ENCODE measurements around the gene KLHL6. TPM values are rescaled to one million over a fixed set of nuclear protein-coding genes. Genes with fewer than 3 reads are reported as not detected.
"Not testable (repeated sequence)": the region's sequence is repeated elsewhere in the genome, so short reads cannot be mapped to it uniquely, and the experiment has no call there.

Gene KLHL6
- total RNA-seq, 1 donor from 2014 or later = not detected

- H3K27me3 Mint-ChIP-seq (ENCODE audit: unreplicated experiment) = peaks cover 32% of the 10 kb centered on the region
- peaks cover 5% of the 10 kb centered on the region for H3K4me1 Mint-ChIP-seq (ENCODE audit: unreplicated experiment)
- TF ChIP-seq CTCF (IDR thresholded peaks at IDR 0.05) = no peak
- no peak overlapping the region for H3K4me3 Mint-ChIP-seq (ENCODE audit: unreplicated experiment)
- no peaks in the 10 kb centered on the region for H3K9me3 Mint-ChIP-seq (ENCODE audit: unreplicated experiment)
- DNase-seq (ENCODE audit: extremely low spot score, unreplicated experiment) = no peak
- H3K27ac Mint-ChIP-seq (ENCODE audit: unreplicated experiment) = no peak overlapping the region
- H3K36me3 Mint-ChIP-seq (ENCODE audit: unreplicated experiment) = no peaks in the 10 kb centered on the region
Observed at GRCh38 chr3:183468424-183468823, 87.1 kb downstream of the KLHL6 start.

- no peak for TF ChIP-seq CTCF (IDR thresholded peaks at IDR 0.05)
- DNase-seq (ENCODE audit: extremely low spot score, unreplicated experiment) = no peak
- Mint-ChIP-seq H3K27me3 (ENCODE audit: unreplicated experiment) (peaks cover 36% of the 10 kb centered on the region), H3K36me3 (ENCODE audit: unreplicated experiment) (no peaks in the 10 kb centered on the region), H3K4me3 (ENCODE audit: unreplicated experiment) (no peak overlapping the region), H3K4me1 (ENCODE audit: unreplicated experiment) (peaks cover 5% of the 10 kb centered on the region), H3K9me3 (ENCODE audit: unreplicated experiment) (no peaks in the 10 kb centered on the region), H3K27ac (ENCODE audit: unreplicated experiment) (no peak overlapping the region)
Observed at GRCh38 chr3:183466575-183466974, 88.9 kb downstream of the KLHL6 start.

- H3K27me3 Mint-ChIP-seq (ENCODE audit: unreplicated experiment) = peaks cover 32% of the 10 kb centered on the region
- not testable (repeated sequence) for DNase-seq (ENCODE audit: extremely low spot score, unreplicated experiment); H3K4me3 Mint-ChIP-seq (ENCODE audit: unreplicated experiment); H3K9me3 Mint-ChIP-seq (ENCODE audit: unreplicated experiment); H3K36me3 Mint-ChIP-seq (ENCODE audit: unreplicated experiment); H3K27ac Mint-ChIP-seq (ENCODE audit: unreplicated experiment); H3K4me1 Mint-ChIP-seq (ENCODE audit: unreplicated experiment)
Observed at GRCh38 chr3:183465710-183466109, 89.8 kb downstream of the KLHL6 start.

- TF ChIP-seq CTCF (IDR thresholded peaks at IDR 0.05) = no peak
- H3K27me3 Mint-ChIP-seq (ENCODE audit: unreplicated experiment) = peaks cover 32% of the 10 kb centered on the region
- peaks cover 4% of the 10 kb centered on the region for H3K4me1 Mint-ChIP-seq (ENCODE audit: unreplicated experiment)
- peaks cover 4% of the 10 kb centered on the region for H3K9me3 Mint-ChIP-seq (ENCODE audit: unreplicated experiment)
- no peak overlapping the region for H3K27ac Mint-ChIP-seq (ENCODE audit: unreplicated experiment)
- no peak overlapping the region for H3K4me3 Mint-ChIP-seq (ENCODE audit: unreplicated experiment)
- no peaks in the 10 kb centered on the region for H3K36me3 Mint-ChIP-seq (ENCODE audit: unreplicated experiment)
- DNase-seq (ENCODE audit: extremely low spot score, unreplicated experiment) = no peak
Observed at GRCh38 chr3:183464480-183464879, 91.0 kb downstream of the KLHL6 start.

- H3K4me1 Mint-ChIP-seq (ENCODE audit: unreplicated experiment) = peaks cover under 1% of the 10 kb centered on the region
- H3K4me3 Mint-ChIP-seq (ENCODE audit: unreplicated experiment) = no peak overlapping the region
- no peak for DNase-seq (ENCODE audit: extremely low spot score, unreplicated experiment)
- no peak for TF ChIP-seq CTCF (IDR thresholded peaks at IDR 0.05)
- peaks cover 11% of the 10 kb centered on the region for H3K27me3 Mint-ChIP-seq (ENCODE audit: unreplicated experiment)
- peaks cover 1% of the 10 kb centered on the region for H3K36me3 Mint-ChIP-seq (ENCODE audit: unreplicated experiment)
- peaks cover 4% of the 10 kb centered on the region for H3K9me3 Mint-ChIP-seq (ENCODE audit: unreplicated experiment)
- H3K27ac Mint-ChIP-seq (ENCODE audit: unreplicated experiment) = no peak overlapping the region
Observed at GRCh38 chr3:183460081-183461055, 95.1 kb downstream of the KLHL6 start.
